Stimulated activated CD8-positive, alpha-beta memory T cell treated with anti-CD3 and anti-CD28 coated beads, Interleukin-15, amount 100 ng/mL, for 24 hours (primary cell): ENCODE data around the gene TFEB.

ENCODE experiments used
- DNase-seq: peaks from one replicate; pipeline ENCODE4 v3.0.0-alpha.2; 2020; ENCODE audit warnings: low read depth

The TFEB gene

GRCh38 chr6:41690541-41691330 is 44.7 kb downstream of the TFEB start:
- DNase-seq: no peak

- DNase-seq: no peak
Measured at GRCh38 chr6:41689171-41690008, 46.0 kb downstream of the TFEB start.

GRCh38 chr6:41688256-41688965 is 47.0 kb downstream of the TFEB start:
- no peak for DNase-seq

- DNase-seq: no peak
Measured at GRCh38 chr6:41687501-41688175, 47.8 kb downstream of the TFEB start.

GRCh38 chr6:41685641-41686380 is 49.6 kb downstream of the TFEB start:
- no peak for DNase-seq

- no peak for DNase-seq
Measured at GRCh38 chr6:41684311-41685180, 50.9 kb downstream of the TFEB start.

- DNase-seq: peak; percentile 71
Measured at GRCh38 chr6:41683523-41684310, 51.7 kb downstream of the TFEB start.

GRCh38 chr6:41683273-41683522 is 52.2 kb downstream of the TFEB start:
- no peak for DNase-seq

GRCh38 chr6:41682497-41683272 is 52.7 kb downstream of the TFEB start:
- DNase-seq: no peak

- DNase-seq: no peak
Measured at GRCh38 chr6:41682056-41682477, 53.3 kb downstream of the TFEB start.

GRCh38 chr6:41680182-41680965 is 55.0 kb downstream of the TFEB start:
- no peak for DNase-seq

- DNase-seq: no peak
Measured at GRCh38 chr6:41679696-41680095, 55.7 kb downstream of the TFEB start.

- DNase-seq: no peak
Measured at GRCh38 chr6:41678511-41679084, 56.8 kb downstream of the TFEB start.

GRCh38 chr6:41677124-41677921 is 58.1 kb downstream of the TFEB start:
- DNase-seq: no peak

GRCh38 chr6:41676431-41676830 is 59.0 kb downstream of the TFEB start:
- DNase-seq: no peak

GRCh38 chr6:41675992-41676391 is 59.4 kb downstream of the TFEB start:
- no peak for DNase-seq

- no peak for DNase-seq
Measured at GRCh38 chr6:41675176-41675775, 60.1 kb downstream of the TFEB start.
